Measurements from ENCODE around the gene KRT13.

Gene KRT13

GRCh38 chr17:41536741-41537613 is 31.6 kb upstream of the KRT13 start:
- DNase-seq, result no peak

- no peak for DNase-seq
These were observed 30.5 kb upstream of the KRT13 start for GRCh38 chr17:41535764-41536481.

GRCh38 chr17:41534899-41535546 is 29.6 kb upstream of the KRT13 start:
- no peak for DNase-seq

GRCh38 chr17:41533613-41534012 is 28.2 kb upstream of the KRT13 start:
- no peak for DNase-seq

GRCh38 chr17:41532947-41533570 is 27.6 kb upstream of the KRT13 start:
- DNase-seq, result no peak

- DNase-seq, result no peak
These were observed 26.6 kb upstream of the KRT13 start for GRCh38 chr17:41531993-41532392.

GRCh38 chr17:41530062-41531048 is 24.9 kb upstream of the KRT13 start:
- peak; percentile 83 for DNase-seq

- DNase-seq, result no peak
These were observed 24.1 kb upstream of the KRT13 start for GRCh38 chr17:41529491-41529915.

- no peak for DNase-seq
These were observed 23.5 kb upstream of the KRT13 start for GRCh38 chr17:41528959-41529353.

- no peak for DNase-seq
These were observed 21.9 kb upstream of the KRT13 start for GRCh38 chr17:41527063-41528023.

GRCh38 chr17:41524261-41524660 is 18.8 kb upstream of the KRT13 start:
- no peak for DNase-seq

- DNase-seq, result no peak
These were observed 18.4 kb upstream of the KRT13 start for GRCh38 chr17:41523787-41524186.

- DNase-seq, result no peak
These were observed 17.8 kb upstream of the KRT13 start for GRCh38 chr17:41523225-41523593.

GRCh38 chr17:41522301-41523224 is 17.2 kb upstream of the KRT13 start:
- DNase-seq, result no peak

- DNase-seq, result peak; percentile 6
These were observed 16.3 kb upstream of the KRT13 start for GRCh38 chr17:41521574-41522261.

- DNase-seq, result peak; percentile 38
These were observed 15.6 kb upstream of the KRT13 start for GRCh38 chr17:41520821-41521521.

GRCh38 chr17:41519501-41520224 is 14.3 kb upstream of the KRT13 start:
- no peak for DNase-seq

Data from T1000 (cell line).